Pancreas (tissue), 10 donors: ENCODE data around the gene PGA3. TPM values are rescaled to one million over a fixed set of nuclear protein-coding genes. Genes with fewer than 3 reads are reported as not detected.

ENCODE experiments used
- ATAC-seq, 4 donors: fragments of 200-7000 bp; cut with Tn5 transposase; one replicate each; pipeline versions ENCODE4 v1.8.0 to v1.9.1; 2020; ENCODE audit warnings: mild to moderate bottlenecking in 4 of 4, moderate library complexity in 4 of 4
- DNase-seq, 6 donors: peaks; one replicate each; pipeline ENCODE4 v3.0.0-alpha.2; 2020
- FAIRE-seq: peaks from 2 replicates; lab custom pipeline; 2012; peaks lifted over from hg19 to GRCh38; lab: Jason Lieb, UNC
- H3K27ac ChIP-seq, 4 donors: fragments of 200-600 bp; sonication (generic); 1 replicate in 3 of 4; 2 replicates in 1 of 4; pipeline versions ENCODE4 v1.5.0 to v1.8.0; 2020
- H3K27me3 ChIP-seq, 4 donors: fragments of 200-600 bp; one replicate each; pipeline ENCODE4 v1.8.0; 2021
- H3K36me3 ChIP-seq, 3 donors: fragments of 200-600 bp; sonication (generic) in 1 of 3; one replicate each; pipeline versions ENCODE4 v1.5.0 to v1.8.0; 2020 to 2021
- H3K4me1 ChIP-seq, 3 donors: fragments of 200-600 bp; one replicate each; pipeline ENCODE4 v1.8.0; 2021
- H3K4me3 ChIP-seq, 4 donors: fragments of 200-600 bp; sonication (generic) in 2 of 4; one replicate each; pipeline versions ENCODE4 v1.5.0 to v1.8.0; 2020 to 2021
- H3K9me3 ChIP-seq, 4 donors: fragments of 200-600 bp; one replicate each; pipeline ENCODE4 v1.8.0; 2021
- CTCF ChIP-seq, 4 donors: fragments of 200-600 bp; sonication (generic) in 3 of 4; IDR thresholded peaks; one replicate each; pipeline versions ENCODE4 v1.5.0 to v1.8.0; 2021; ENCODE audit warnings: antibody characterized with exemption in 4 of 4
- WGBS, 2 donors: extraction: QIAGEN DNeasy Blood & Tissue Kit; methylation state at CpG; one replicate each; pipeline ENCODE4 v1.1.7; 2013; 5-methylcytosine and 5-hydroxymethylcytosine counted together
- intact Hi-C, 3 donors: fragments of 100-400 bp; cut with DNase I; formaldehyde crosslinking; loops; one replicate each; pipeline versions ENCODE4 v1.11.1 to v1.14.2; 2022
- polyA plus RNA-seq, 2 donors: library from polyadenylated mRNA; stranded (reverse); fragments of 200-250 nt; gene quantifications; one replicate each; pipeline ENCODE4 v1.2.3, GENCODE V29; 2013
- total RNA-seq, 6 donors: library from RNA; stranded (reverse); fragmentation: NEBNext Ultra II Directional in 4 of 6; extraction: Animal tissue kit (Norgen Biotek cat#: 25700) in 4 of 6; gene quantifications; one replicate each; pipeline versions ENCODE4 v1.2.1 to v1.2.4, GENCODE V29; 2021 to 2023
- donor health status: healthy with polysubstance abuse.
- donor health status: DM: no; HTN: no; CAD: no; lungs with moderate emphysema.
- donor health status: DM: no; HTN: no; CAD: no.
- donor health status: control.
- donor health status: control.
- donor health status: Bipolar disorder and iron deficiency.
- donor health status: DM: yes; HTN: yes; CAD: no.
- donor health status: DM: no; HTN: no; CAD: no.
- donor health status: DM: no; HTN: no; CAD: no.
- donor health status: DM: yes; HTN: yes; CAD: no.

Gene PGA3
- total and polyA plus RNA-seq, 8 donors: 0.08 to 7.4 (median 0.23) TPM; not detected in 4

DNA sequence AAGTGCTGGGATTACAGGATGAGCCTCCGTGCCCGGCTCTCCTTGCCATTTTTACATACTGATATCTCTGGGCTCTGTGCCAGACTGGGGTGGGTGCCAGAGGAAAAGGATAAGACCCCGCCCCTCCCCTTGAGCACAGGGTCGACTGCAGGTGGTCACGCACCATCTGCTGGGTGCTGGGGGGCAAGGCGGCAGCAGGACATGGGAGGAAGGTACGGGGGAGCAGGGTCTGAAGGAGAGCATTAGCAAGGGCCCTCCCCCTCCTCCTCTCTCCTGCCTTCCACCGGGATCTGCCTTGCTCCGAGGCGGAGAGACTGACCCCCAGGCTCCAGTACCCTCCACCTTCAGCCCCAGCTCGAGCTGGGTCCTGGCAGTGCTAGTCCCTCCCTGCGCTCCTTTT, 9.7 kb upstream of the PGA3 start:
- TF ChIP-seq CTCF (IDR thresholded peaks at IDR 0.05): no peak
- intact Hi-C loops: no loop called here
- no peak overlapping the region for H3K27ac ChIP-seq
- FAIRE-seq (no peak), ATAC-seq (no peak), DNase-seq (no peak)
- no peaks in the 10 kb centered on the region for H3K9me3 ChIP-seq
- WGBS, 2 donors: 37 to 41% methylated on average over 11 to 12 of the region's 12 CpGs
- no peak overlapping the region for H3K4me3 ChIP-seq
- no peaks in the 10 kb centered on the region for H3K36me3 ChIP-seq
- H3K27me3 ChIP-seq: peaks cover 0 to 4% (median 0%) of the 10 kb centered on the region in 4 donors
- no peaks in the 10 kb centered on the region for H3K4me1 ChIP-seq

- FAIRE-seq: no peak
- H3K9me3 ChIP-seq: no peaks in the 10 kb centered on the region
These were observed 9.1 kb upstream of the PGA3 start for GRCh38 chr11:61194169-61194671.

DNA sequence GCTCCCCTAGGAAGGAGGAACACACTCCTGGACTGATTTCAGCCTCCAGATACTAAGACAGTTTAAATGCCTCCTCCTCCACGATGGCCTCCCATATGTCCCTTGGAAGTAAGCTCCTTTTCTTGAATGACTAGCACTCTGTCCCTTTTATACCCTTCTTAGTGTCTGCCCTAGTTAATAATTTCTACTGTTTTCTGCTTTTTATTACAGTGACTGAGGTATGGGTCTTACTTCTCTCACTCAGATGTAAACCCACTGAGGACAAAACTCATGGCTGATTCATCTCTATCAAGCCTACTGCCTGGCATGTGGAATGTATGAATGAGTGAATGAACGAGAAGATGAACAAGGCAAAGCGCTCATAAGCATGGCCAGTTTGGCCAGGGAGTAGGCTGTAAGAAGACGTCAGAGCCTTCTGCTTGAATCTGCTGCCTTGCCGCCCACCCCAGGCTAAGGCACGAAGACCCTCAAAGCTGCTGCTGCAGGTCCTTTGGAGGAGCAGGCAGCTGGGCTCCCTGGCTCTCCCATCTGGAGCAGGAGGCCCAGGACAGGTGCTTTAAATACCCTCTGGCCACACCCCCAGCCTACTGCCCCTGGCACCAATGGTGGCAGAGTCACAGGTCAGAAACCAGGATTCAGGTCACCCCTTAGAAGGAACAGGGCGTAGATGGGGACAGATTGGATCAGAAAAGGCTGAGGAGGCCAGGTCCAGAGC, 8.2 kb upstream of the PGA3 start:
- intact Hi-C loops: no loop called here
- WGBS, 2 donors: 78 to 79% methylated on average over 7 of the region's 7 CpGs
- FAIRE-seq: no peak

More at GRCh38 chr11:61194169-61194671, 9.1 kb upstream of the PGA3 start:
- TF ChIP-seq CTCF (IDR thresholded peaks at IDR 0.05): no peak
- Histone ChIP-seq H3K4me1 (no peaks in the 10 kb centered on the region), H3K36me3 (no peaks in the 10 kb centered on the region), H3K27me3 (peaks cover 0 to 4% (median 0%) of the 10 kb centered on the region in 4 donors), H3K27ac (no peak overlapping the region), H3K4me3 (no peak overlapping the region)
- intact Hi-C loops: no loop called here
- 78 to 84% methylated on average over 12 of the region's 12 CpGs for WGBS, 2 donors
- no peak for ATAC-seq
- DNase-seq: peak in 1 of 6 donors; percentile 54

GRCh38 chr11:61195719-61196118, 7.6 kb upstream of the PGA3 start:
- TF ChIP-seq CTCF (IDR thresholded peaks at IDR 0.05): no peak
- ATAC-seq (no peak), DNase-seq (no peak), FAIRE-seq (no peak)
- H3K27ac ChIP-seq: no peak overlapping the region
- H3K27me3 ChIP-seq: peaks cover 0 to 4% (median 0%) of the 10 kb centered on the region in 4 donors
- H3K9me3 ChIP-seq: no peaks in the 10 kb centered on the region
- no peaks in the 10 kb centered on the region for H3K36me3 ChIP-seq
- 82 to 85% methylated on average over 6 to 7 of the region's 7 CpGs for WGBS, 2 donors
- H3K4me1 ChIP-seq: no peaks in the 10 kb centered on the region
- no peak overlapping the region for H3K4me3 ChIP-seq
- intact Hi-C loops: no loop called here

More for the DNA sequence above, 8.2 kb upstream of the PGA3 start:
- no peaks in the 10 kb centered on the region for H3K9me3 ChIP-seq
- H3K36me3 ChIP-seq: no peaks in the 10 kb centered on the region
- ATAC-seq (no peak), DNase-seq (no peak)
- no peak overlapping the region for H3K27ac ChIP-seq
- no peak for TF ChIP-seq CTCF (IDR thresholded peaks at IDR 0.05)
- no peaks in the 10 kb centered on the region for H3K4me1 ChIP-seq
- H3K4me3 ChIP-seq: no peak overlapping the region
- peaks cover 0 to 4% (median 0%) of the 10 kb centered on the region in 4 donors for H3K27me3 ChIP-seq

GRCh38 chr11:61198361-61198760, 5.0 kb upstream of the PGA3 start:
- DNase-seq: no peak
- no peaks in the 10 kb centered on the region for H3K27me3 ChIP-seq
- H3K9me3 ChIP-seq: no peaks in the 10 kb centered on the region

More at GRCh38 chr11:61198361-61198760, 5.0 kb upstream of the PGA3 start:
- intact Hi-C loops: no loop called here
- Histone ChIP-seq H3K4me1 (no peaks in the 10 kb centered on the region), H3K36me3 (no peaks in the 10 kb centered on the region), H3K27ac (no peak overlapping the region), H3K4me3 (no peak overlapping the region)
- FAIRE-seq (no peak), ATAC-seq (peak in 2 of 4 donors; percentile 18 to 54)
- no peak for TF ChIP-seq CTCF (IDR thresholded peaks at IDR 0.05)
- WGBS, 2 donors: 17 to 19% methylated on average over 6 of the region's 6 CpGs
